Loucy (cell line): ENCODE results near the gene CCDC184.

Source experiments
- CTCF ChIP-seq: fragments of 200-600 bp; sonication (generic); conservative IDR thresholded peaks from 2 replicates; pipeline ENCODE4 v1.5.1; 2014; ENCODE audit warnings: mild to moderate bottlenecking, antibody characterized with exemption, low read length
- EZH2phosphoT487 ChIP-seq: fragments of 200-600 bp; IDR thresholded peaks from 2 replicates; pipeline ENCODE4 v1.6.1; 2018; ENCODE audit warnings: antibody characterized with exemption, mild to moderate bottlenecking, moderate library complexity, borderline replicate concordance

- TF ChIP-seq CTCF (no peak), EZH2phosphoT487 (no peak)
Measured at GRCh38 chr12:48175613-48176416, 7.6 kb upstream of the CCDC184 start.
